Measurements from ENCODE around the gene SLIT1.

DNA sequence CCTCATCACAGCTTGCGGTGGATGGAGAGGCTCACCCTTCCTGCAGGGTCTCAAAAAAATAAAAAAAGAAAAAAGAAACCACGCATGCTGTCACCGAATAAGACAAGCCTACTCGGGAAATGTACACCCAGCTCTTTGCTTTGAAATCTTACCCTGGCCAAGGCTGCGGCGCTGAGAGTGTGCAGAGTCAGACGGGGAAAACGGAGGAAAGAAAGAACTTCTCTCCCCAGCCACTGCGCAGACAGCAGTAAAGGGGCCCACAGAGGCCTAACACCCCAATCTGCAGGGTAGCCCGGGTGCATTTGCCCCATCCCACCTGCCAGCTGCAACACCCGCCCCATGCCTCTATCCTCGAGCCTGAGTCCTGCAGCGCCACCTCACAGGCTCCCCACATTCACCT, 14.8 kb downstream of the SLIT1 start:
- TF ChIP-seq, protein P1, sequence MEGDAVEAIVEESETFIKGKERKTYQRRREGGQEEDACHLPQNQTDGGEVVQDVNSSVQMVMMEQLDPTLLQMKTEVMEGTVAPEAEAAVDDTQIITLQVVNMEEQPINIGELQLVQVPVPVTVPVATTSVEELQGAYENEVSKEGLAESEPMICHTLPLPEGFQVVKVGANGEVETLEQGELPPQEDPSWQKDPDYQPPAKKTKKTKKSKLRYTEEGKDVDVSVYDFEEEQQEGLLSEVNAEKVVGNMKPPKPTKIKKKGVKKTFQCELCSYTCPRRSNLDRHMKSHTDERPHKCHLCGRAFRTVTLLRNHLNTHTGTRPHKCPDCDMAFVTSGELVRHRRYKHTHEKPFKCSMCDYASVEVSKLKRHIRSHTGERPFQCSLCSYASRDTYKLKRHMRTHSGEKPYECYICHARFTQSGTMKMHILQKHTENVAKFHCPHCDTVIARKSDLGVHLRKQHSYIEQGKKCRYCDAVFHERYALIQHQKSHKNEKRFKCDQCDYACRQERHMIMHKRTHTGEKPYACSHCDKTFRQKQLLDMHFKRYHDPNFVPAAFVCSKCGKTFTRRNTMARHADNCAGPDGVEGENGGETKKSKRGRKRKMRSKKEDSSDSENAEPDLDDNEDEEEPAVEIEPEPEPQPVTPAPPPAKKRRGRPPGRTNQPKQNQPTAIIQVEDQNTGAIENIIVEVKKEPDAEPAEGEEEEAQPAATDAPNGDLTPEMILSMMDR (IDR thresholded peaks at IDR 0.05 in 4 of 5, conservative IDR thresholded peaks at IDR 0.05 in 1 of 5) = no peak
- no peak for TF ChIP-seq POLR2A (IDR thresholded peaks at IDR 0.05)
